NCI-H69 (cell line): ENCODE results near the gene RGN.
"Not testable (repeated sequence)": the region's sequence is repeated elsewhere in the genome, so short reads cannot be mapped to it uniquely, and the experiment has no call there.

ENCODE experiments used
- DNase-seq: peaks from one replicate; lab custom pipeline; 2025; lab: John Stamatoyannopoulos, UW

RGN gene

DNA sequence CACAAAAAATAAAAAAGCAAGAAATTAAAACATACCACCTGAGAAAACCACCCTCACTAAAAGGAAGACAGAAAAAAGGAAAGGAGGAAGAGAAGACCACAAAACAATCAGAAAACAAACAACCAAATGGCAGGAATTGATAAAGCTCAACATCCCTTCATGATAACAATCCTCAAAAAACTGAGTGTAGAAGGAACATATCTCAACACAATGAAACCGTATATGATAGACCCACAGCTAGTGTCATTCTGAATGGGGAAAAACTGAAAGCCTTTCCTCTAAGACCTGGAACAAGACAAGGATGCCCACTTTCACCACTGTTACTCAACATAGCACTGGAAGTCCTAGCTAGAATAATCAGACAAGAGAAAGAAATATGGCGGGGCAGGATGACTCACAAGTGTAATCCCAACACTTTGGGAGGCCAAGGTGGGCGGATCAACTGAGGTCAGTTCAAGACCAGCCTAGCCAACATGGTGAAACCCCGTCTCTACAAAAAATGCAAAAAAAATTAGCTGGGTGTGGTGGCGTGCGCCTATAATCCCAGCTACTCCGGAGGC, 38.4 kb downstream of the RGN start:
- not testable (repeated sequence) for DNase-seq

DNA sequence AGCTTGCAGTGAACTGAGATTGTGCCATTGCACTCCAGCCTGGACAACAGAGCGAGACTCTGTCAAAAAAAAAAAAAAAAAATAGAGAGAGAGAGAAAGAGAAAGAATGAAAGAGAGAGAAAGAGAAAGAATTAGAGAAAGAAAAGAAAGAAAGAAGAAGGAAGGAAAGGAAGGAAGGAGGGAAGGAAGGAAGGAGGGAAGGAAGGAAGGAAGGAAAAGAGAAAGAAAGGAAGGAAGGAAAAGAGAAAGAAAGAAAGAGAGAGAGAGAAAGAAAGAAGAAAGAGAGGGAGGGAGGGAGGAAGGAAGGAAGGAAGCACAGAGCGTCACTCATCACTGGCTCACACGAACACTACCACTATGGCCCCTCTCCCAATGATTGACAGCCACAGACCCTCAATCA, 46.2 kb downstream of the RGN start:
- DNase-seq, result not testable (repeated sequence)

DNA sequence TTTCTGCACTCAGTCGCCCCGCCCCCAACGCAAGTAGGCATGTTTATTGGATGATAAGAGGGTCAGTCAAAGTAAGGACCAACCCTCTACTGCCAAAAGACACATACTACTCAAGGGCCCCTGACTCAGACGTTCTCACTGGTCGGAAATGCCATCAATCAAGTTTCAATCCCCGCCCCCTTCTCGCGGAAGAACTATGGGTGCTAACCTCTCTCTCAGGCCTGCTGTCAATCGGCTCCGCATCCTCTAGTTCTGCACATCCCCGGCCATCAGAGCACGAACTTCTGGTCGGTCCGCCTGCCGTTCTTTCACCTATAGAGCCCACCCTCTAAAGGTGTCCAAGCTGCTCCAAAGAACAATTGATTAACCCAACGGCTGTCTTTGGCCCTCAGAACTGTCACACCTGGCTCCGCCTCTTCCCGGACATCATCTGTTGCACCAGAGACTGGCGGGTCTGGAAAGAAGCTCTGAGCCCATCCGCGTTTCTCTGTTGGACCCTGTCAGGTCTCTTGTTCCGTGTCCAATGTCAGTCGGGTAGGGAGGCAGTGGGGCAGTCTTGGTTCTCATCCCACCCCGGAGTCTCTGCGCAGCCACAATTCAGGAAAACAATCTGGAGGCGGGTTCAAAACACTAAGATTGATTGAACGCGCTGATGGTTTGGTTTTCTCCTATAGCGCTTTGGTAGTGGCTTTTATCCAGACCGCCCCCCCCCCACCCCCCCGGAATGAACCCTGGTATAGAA, 51.1 kb downstream of the RGN start:
- DNase-seq, result peak; percentile 94

DNA sequence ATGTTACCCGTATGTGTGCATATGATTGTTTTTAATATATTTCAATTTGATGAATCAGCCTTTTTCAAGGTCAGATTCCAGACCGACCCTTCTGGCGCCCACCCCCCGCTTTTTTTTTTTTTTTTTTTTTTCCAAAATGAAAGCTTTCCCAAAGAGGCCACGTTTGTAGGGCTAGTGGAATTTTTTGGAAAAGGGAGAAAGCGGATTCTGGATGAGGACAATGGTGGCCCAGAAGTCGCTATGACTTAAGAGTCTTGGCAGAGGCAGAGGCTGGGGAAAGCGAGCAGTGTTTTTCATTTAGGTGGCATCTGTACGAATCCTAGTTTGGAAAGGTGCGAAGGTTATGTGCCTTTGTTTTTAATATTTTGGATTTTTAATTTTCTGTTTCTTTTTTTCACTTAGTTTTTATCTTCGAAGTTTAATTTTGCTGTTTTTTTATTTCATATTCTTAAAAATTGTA, 51.7 kb downstream of the RGN start:
- DNase-seq, result peak; percentile 30

DNA sequence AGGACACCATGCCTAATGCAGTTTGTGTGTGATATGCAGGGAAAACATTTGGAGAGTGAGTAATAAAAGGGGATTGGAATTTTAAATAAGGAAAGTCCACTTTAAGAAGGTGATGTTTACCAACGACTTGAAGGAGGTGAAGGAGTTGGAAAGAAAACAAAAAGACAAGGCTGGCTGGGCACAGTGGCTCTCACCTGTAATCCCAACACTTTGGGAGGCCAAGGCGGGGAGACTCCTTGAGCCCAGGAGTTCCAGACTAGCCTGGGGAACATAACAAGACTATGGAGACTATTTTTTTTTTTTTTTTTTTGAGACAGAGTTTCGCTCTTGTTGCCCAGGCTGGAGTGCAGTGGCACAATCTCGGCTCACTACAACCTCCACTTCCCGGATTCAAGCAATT, 55.2 kb downstream of the RGN start:
- DNase-seq, result no peak

DNA sequence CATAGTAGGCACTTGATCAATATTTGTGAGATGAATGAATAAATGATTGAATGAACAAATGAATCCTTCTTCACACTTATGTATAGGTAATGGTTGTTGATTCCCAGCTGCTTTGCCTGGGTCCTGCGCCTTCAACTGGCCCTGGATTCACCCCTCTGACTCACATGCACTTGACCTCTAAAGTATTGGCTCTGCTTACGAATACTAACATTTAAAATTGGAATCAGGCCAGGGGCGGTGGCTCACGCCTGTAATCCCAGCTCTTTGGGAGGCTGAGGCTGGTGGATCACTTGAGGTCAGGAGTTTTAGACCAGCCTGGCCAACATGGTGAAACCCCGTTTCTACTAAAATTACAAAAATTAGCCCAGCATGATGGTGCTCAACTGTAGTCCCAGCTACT, 57.4 kb downstream of the RGN start:
- DNase-seq, result not testable (repeated sequence)

DNA sequence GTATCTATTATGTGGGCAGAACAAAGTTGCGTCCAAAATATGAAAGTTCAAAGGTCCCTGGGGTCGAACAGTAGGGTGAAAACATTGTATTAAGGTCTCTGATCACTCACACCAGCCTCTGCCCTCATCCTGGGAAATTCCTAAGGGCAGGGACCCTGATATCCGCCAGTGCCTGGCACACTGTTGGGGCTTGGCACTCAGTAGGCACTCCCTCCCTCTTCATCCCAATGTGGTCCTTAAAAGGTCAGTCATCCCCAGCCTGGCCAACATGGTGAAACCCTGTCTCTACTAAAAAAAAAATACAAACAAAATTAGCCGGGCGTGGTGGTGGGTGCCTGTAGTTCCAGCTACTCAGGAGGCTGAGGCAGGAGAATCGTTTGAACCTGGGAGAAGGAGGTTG, 59.9 kb downstream of the RGN start:
- DNase-seq, result no peak
